ENCODE results near the gene KIF4B.
A peak's percentile ranks its signal among the peaks of the same experiment; 100 is the strongest.
"Not testable (repeated sequence)": the region's sequence is repeated elsewhere in the genome, so short reads cannot be mapped to it uniquely, and the experiment has no call there.

KIF4B gene

GRCh38 chr5:155013526-155013925 is at the start of gene KIF4B:
TSS of gene KIF4B (plus strand) at chr5:155013755. CDS start at chr5:155013860, 105 bp downstream.
- DNase-seq: no peak

- no peak for DNase-seq
These were observed 47.3 kb upstream of the KIF4B start for GRCh38 chr5:154966081-154966841.

- DNase-seq: no peak
These were observed 46.7 kb upstream of the KIF4B start for GRCh38 chr5:154966874-154967273.

GRCh38 chr5:154967421-154968024 is 46.0 kb upstream of the KIF4B start:
- peak; percentile 57 for DNase-seq

- no peak for DNase-seq
These were observed 44.6 kb upstream of the KIF4B start for GRCh38 chr5:154968953-154969352.

GRCh38 chr5:154970759-154971158 is 42.8 kb upstream of the KIF4B start:
- DNase-seq: peak; percentile 36

- DNase-seq: no peak
These were observed 42.1 kb upstream of the KIF4B start for GRCh38 chr5:154971501-154971900.

GRCh38 chr5:154972476-154973080 is 41.0 kb upstream of the KIF4B start:
- peak; percentile 86 for DNase-seq

- DNase-seq: not testable (repeated sequence)
These were observed 37.5 kb upstream of the KIF4B start for GRCh38 chr5:154976082-154976481.

GRCh38 chr5:154977409-154977808 is 36.1 kb upstream of the KIF4B start:
- DNase-seq: no peak

- DNase-seq: not testable (repeated sequence)
These were observed 35.3 kb upstream of the KIF4B start for GRCh38 chr5:154978294-154978693.

- peak; percentile 89 for DNase-seq
These were observed 28.5 kb upstream of the KIF4B start for GRCh38 chr5:154984946-154985516.

GRCh38 chr5:154986151-154986550 is 27.4 kb upstream of the KIF4B start:
- no peak for DNase-seq

- no peak for DNase-seq
These were observed 23.9 kb upstream of the KIF4B start for GRCh38 chr5:154989626-154990025.

- no peak for DNase-seq
These were observed 20.1 kb upstream of the KIF4B start for GRCh38 chr5:154993461-154993860.

- peak; percentile 25 for DNase-seq
These were observed 17.9 kb upstream of the KIF4B start for GRCh38 chr5:154995679-154996078.

GRCh38 chr5:154997746-154998145 is 15.8 kb upstream of the KIF4B start:
- DNase-seq: no peak

GRCh38 chr5:154999865-155000264 is 13.7 kb upstream of the KIF4B start:
- DNase-seq: no peak

GRCh38 chr5:155001523-155001922 is 12.0 kb upstream of the KIF4B start:
- no peak for DNase-seq

GRCh38 chr5:155002722-155003121 is 10.8 kb upstream of the KIF4B start:
- DNase-seq: not testable (repeated sequence)

GRCh38 chr5:155004138-155004744 is 9.3 kb upstream of the KIF4B start:
- peak; percentile 22 for DNase-seq

- DNase-seq: not testable (repeated sequence)
These were observed 7.3 kb upstream of the KIF4B start for GRCh38 chr5:155006265-155006664.

GRCh38 chr5:155008669-155009068 is 4.9 kb upstream of the KIF4B start:
- no peak for DNase-seq

All from NCI-H69 (cell line).